HG03571 (cell line): ENCODE data around the gene POLD1.
"Not testable (repeated sequence)": the region's sequence is repeated elsewhere in the genome, so short reads cannot be mapped to it uniquely, and the experiment has no call there.

Experiments used
- ATAC-seq: cut with Tn5 transposase; IDR thresholded peaks from one replicate; pipeline ENCODE4 v1.9.1; 2021; ENCODE audit not compliant: unreplicated experiment

The POLD1 gene

GRCh38 chr19:50383852-50384684, at the start of gene POLD1:
Gene POLD1 (plus strand): TSS chr19:50384347. CDS start chr19:50398852, 14,505 bp downstream.
- peak; percentile 70 for ATAC-seq

GRCh38 chr19:50334741-50335421, 49.3 kb upstream of the POLD1 start:
- no peak for ATAC-seq

GRCh38 chr19:50337031-50337430, 47.1 kb upstream of the POLD1 start:
- not testable (repeated sequence) for ATAC-seq

- ATAC-seq, result no peak
These were observed 43.8 kb upstream of the POLD1 start for GRCh38 chr19:50340331-50340730.

GRCh38 chr19:50341091-50341564, 43.0 kb upstream of the POLD1 start:
- ATAC-seq, result peak; percentile 44

- ATAC-seq, result peak; percentile 44
These were observed 39.4 kb upstream of the POLD1 start for GRCh38 chr19:50344661-50345318.

- ATAC-seq, result not testable (repeated sequence)
These were observed 37.0 kb upstream of the POLD1 start for GRCh38 chr19:50347089-50347581.

- ATAC-seq, result no peak
These were observed 34.7 kb upstream of the POLD1 start for GRCh38 chr19:50349277-50350057.

- no peak for ATAC-seq
These were observed 31.9 kb upstream of the POLD1 start for GRCh38 chr19:50352242-50352641.

GRCh38 chr19:50353487-50353880, 30.7 kb upstream of the POLD1 start:
- ATAC-seq, result not testable (repeated sequence)

- ATAC-seq, result no peak
These were observed 27.4 kb upstream of the POLD1 start for GRCh38 chr19:50356691-50357177.

- ATAC-seq, result no peak
These were observed 26.7 kb upstream of the POLD1 start for GRCh38 chr19:50357178-50358100.

- no peak for ATAC-seq
These were observed 25.4 kb upstream of the POLD1 start for GRCh38 chr19:50358483-50359327.

GRCh38 chr19:50359328-50359818, 24.8 kb upstream of the POLD1 start:
- no peak for ATAC-seq

GRCh38 chr19:50361290-50362029, 22.7 kb upstream of the POLD1 start:
- no peak for ATAC-seq

GRCh38 chr19:50362030-50362412, 22.1 kb upstream of the POLD1 start:
- ATAC-seq, result no peak

GRCh38 chr19:50362656-50363424, 21.3 kb upstream of the POLD1 start:
- no peak for ATAC-seq
